Left lobe of liver (tissue), 2 donors: ENCODE data around the gene SV2C. TPM values are rescaled to one million over a fixed set of nuclear protein-coding genes. Genes with fewer than 3 reads are reported as not detected.
A peak's percentile ranks its signal among the peaks of the same experiment; 100 is the strongest.
"Not testable (repeated sequence)": the region's sequence is repeated elsewhere in the genome, so short reads cannot be mapped to it uniquely, and the experiment has no call there.

ENCODE experiments used
- ATAC-seq: fragments of 200-7000 bp; cut with Tn5 transposase; one replicate; pipeline ENCODE4 v1.9.1; 2020; ENCODE audit warnings: mild to moderate bottlenecking, moderate library complexity
- DNase-seq: peaks from one replicate; pipeline ENCODE4 v3.0.0-alpha.2; 2020; ENCODE audit warnings: low spot score
- total RNA-seq: library from RNA; stranded (reverse); gene quantifications from one replicate; pipeline ENCODE4 v1.2.1, GENCODE V29; 2021
- donor health status: DM: no; HTN: no; CAD: no; lungs with moderate emphysema.
- donor health status: DM: no; HTN: yes; CAD: no.

The SV2C gene
- total RNA-seq, 1 donor from 2014 or later = not detected

DNA sequence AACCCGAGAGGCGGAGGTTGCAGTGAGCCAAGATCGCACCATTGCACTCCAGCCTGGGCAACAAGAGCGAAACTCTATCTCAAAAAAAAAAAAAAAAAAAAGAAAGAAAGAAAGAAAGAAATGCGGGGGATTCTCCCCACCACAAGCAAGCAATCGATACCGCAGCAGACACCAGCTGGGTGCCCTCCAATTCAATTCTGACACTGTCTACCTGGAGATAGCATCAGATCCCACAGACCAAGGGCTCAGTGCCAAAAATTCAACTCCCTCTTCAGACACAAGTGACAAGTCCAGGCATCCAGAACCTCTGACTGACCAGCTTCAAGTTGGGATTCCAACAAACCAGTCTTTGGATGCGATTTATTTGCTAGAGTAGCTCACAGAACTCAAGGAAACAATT lies 286.5 kb downstream of the SV2C start:
- ATAC-seq, DNase-seq: not testable (repeated sequence)

DNA sequence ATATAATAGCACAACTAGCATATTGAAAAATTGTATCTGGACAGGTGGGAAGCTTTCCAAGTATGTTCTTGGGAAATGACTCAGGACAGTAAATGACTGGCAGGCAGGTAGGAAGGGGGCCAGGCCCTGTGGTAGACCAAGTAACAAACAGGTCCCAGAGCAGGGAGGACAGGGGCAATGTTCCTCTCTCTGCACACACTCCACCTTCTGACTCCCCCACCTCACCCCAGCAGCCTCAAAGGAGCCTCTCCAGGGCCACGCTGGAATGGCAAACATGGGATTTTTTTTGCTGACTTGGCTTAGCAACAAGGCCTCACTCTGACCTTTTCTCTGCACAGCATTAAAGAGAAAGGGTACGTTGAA lies 288.8 kb downstream of the SV2C start:
- peak; percentile 71 for ATAC-seq

GRCh38 chr5:76372323-76373054 lies 289.3 kb downstream of the SV2C start:
- peak; percentile 45 for DNase-seq
- peak; percentile 65 for ATAC-seq

More for the DNA sequence above, 288.8 kb downstream of the SV2C start:
- no peak for DNase-seq

- ATAC-seq (no peak), DNase-seq (no peak)
Observed at GRCh38 chr5:76376148-76376865, 293.1 kb downstream of the SV2C start.

DNA sequence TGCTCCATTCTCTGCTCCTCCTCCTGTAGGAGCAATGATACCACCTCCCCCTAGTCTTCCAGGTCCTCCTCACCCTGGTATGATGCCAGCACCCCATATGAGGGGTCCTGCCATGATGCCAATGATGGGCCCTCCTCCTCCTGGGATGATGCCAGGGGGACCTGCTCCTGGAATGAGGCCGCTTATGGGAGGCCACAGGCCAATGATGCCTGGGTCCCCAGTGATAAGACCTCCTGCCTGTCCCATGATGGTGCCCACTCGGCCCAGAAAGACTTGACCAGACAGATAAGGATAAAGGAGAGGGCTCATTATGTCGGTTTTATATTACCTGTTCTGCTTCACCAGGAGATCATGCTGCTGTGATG lies 293.7 kb downstream of the SV2C start:
- no peak for ATAC-seq

DNA sequence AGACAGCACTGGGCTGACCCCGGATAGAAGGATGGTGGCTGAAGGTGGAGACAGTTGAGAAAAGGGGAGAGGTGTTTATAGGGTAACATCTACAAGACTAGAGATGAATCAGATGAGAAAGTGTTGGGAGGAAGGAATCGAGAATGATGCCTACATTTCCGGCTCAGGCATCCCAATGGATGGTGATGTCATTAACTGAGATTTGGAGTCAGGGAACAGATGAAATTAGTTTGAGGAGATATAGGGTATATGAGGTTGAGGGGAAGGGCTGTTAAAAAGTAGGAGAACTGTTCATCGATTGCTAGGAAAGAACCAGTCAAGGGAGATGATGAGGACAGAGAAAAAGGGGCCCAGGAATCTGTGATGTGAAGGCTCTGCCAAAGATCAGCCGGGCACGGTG lies 295.2 kb downstream of the SV2C start:
- no peak for ATAC-seq
- DNase-seq = no peak

More for the DNA sequence above, 293.7 kb downstream of the SV2C start:
- no peak for DNase-seq

DNA sequence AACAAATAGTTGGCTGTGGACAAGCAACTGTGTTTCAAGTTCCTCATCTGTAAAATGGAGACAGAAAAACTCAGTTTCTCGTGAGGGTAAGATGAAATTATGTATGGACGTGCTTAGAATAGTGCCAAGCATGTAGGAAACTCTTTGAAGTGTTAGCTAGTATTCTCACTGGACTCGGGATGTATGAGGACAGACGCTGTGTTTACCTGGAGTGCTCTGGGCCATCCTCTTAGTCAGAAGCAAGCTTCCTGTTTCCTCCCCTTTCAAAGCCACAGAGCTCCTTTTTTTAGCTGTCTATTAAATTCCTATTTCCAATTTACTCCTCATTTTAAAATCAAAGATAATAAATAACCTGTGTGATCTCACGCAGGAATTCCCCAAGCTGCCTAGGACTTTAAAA lies 296.1 kb downstream of the SV2C start:
- DNase-seq (no peak), ATAC-seq (no peak)

DNA sequence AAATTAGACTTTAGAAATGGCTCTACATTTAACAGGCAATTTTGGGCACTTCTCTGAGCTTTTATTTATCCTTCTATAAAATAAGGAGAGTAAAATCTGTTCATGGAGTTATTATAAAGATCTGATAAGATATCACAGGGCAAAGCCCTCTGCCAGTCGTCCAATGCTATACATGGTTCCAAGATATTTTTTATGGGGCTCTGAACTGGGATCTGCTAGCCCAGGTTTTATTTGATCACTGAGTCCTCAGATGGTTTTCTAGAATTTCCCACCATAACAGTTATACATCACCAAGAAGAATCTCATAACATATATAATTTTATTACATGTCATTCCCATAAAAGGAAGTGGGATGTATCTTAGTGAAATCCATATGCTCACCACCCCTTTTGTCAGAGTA lies 296.7 kb downstream of the SV2C start:
- DNase-seq (no peak), ATAC-seq (no peak)

DNA sequence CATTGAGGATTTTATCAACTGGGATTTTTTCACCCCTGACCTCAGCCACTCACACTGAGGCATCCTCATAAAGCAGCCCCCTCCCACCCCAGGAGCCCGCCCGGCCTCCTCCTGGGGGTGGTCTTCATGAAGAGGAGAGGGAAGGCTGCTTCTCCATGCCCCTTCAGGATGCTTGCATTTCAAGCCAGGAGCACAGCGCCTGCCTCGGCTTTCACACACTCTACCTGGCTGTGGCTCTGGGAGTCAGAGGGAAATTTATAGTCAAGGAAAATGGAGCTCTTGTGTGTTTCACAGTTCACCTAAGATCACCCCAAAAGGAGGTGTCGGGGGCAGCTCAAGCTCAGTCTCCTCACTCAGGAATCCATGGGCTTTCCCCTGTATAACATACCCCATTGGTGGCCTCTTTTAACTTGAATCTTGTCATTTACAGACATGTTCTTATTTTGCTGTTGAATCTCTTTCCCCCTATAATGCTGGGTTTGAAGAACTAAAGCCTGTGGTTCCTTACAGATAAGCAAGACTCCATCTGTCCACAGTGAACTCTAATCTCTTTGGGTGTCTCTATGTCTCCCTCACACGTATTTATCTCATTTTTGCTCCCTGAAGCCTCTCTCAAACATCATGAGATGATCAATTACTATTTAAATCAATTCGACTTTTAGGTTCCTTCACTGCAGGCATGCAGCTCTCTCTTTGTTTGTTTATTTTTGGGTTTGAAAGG lies 297.3 kb downstream of the SV2C start:
- DNase-seq (no peak), ATAC-seq (no peak)

GRCh38 chr5:76383126-76383832 lies 300.1 kb downstream of the SV2C start:
- DNase-seq = no peak
- no peak for ATAC-seq

DNA sequence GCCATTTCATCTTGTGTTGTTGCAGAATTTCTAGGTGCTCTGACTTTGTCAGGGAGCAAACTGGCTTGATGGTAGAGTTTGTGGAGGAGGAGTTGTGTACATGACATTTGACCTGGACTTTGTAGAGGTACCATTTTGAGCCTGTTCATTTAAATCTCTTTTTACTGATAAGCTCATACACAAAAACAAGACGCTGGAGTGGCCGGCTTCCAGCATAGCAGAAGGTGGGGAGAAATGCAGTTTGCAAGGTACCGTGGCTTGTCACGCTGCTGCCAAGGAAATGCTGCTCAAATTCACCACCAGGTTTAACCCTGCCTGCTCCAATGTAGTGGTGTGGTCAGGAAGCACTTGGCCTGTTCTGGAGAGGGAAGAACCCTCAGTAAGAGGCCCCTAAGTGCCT lies 301.0 kb downstream of the SV2C start:
- ATAC-seq = peak; percentile 62

DNA sequence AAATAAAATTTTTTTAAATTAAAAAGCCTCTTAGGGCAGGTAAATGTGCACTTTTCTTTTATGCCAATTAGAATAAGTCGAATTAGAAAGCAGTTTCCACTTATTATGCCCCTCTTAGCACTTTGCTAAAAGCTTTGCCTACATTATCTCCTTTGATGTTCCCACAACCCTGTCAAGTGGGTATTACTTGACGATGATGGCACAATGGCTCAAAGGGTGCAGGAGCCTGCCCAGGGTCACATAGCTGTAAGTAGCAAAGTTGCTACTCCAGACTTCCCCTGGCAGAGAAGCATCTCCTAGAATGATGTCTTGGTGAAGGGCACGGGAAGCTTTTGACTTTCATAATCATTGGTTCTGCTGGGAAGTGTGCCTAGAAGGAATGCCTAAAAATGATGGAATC lies 301.5 kb downstream of the SV2C start:
- DNase-seq = no peak
- ATAC-seq = no peak

More for the DNA sequence above, 301.0 kb downstream of the SV2C start:
- DNase-seq = peak; percentile 52

GRCh38 chr5:76385540-76385939 lies 302.4 kb downstream of the SV2C start:
- DNase-seq (peak; percentile 58), ATAC-seq (peak; percentile 17)

DNA sequence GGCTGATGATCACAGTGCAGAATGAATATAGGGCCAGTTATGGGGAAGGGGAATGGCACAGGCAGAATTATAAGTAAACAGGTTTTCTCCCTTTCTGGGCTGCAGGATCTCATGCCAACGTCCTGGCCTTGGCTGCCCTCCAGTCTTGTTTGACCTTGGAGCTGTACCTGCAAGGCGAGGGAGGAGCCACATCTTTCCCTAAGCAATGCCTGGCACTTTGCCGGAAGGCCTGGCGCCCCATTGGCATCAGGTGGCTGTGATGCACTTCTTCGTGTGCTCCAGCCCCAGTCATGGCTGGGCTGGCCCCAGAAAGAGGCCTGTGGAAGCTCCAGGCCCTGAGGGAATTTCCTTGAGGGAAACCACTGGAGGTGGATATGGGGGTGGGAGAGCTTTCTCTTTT lies 303.2 kb downstream of the SV2C start:
- peak; percentile 65 for ATAC-seq
- peak; percentile 93 for DNase-seq

DNA sequence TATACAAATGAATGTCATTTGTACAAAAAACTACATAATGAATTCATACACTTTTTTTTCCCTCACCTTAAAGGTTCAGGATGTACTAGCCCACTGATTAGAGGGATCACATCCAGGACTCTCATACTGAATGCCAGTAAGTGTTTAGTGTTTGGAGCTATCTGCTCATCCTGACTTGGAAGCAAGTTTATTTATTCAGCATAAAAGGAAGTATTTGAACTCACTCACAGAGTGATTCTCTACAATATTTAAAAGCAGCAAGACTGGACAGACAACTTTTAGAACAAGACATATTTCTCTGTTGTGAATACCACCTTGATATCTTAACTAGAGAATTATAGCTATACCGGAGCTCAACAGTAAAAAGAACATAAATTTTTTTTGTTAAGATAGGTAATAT lies 305.1 kb downstream of the SV2C start:
- peak; percentile 23 for ATAC-seq
- no peak for DNase-seq

GRCh38 chr5:76388791-76389512 lies 305.8 kb downstream of the SV2C start:
- no peak for ATAC-seq
- DNase-seq = no peak

DNA sequence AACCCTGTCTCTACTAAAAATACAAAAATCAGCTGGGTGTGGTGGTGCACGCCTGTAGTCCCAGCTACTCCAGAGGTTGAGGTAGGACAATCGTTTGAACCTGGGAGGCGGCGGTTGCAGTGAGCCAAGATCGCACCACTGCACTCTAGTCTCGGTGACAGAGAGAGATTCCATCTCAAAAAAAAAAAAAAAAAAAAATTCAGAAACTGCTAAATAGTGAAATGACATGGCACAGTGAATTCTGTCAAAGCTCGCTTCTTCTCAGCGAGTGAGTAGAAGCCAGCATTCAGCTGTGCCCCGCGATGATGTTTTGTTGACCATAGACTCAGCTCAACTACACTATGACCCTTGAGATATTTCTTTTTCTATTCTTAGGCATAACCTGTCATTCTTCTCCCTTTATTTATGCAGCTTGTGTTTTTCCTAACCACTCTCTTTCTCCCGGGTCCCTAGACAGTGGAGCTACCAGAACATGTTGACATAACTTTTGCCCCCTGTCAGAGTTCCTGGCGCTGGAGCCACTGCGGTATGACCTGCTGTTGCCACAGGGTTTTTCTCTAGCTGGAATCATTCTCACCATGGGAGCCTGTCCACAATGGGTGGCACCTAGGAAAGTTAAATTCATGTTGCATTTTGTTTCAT lies 306.5 kb downstream of the SV2C start:
- ATAC-seq (peak; percentile 87), DNase-seq (peak; percentile 87)

- DNase-seq = no peak
Observed at GRCh38 chr5:76391014-76391413, 307.8 kb downstream of the SV2C start.

DNA sequence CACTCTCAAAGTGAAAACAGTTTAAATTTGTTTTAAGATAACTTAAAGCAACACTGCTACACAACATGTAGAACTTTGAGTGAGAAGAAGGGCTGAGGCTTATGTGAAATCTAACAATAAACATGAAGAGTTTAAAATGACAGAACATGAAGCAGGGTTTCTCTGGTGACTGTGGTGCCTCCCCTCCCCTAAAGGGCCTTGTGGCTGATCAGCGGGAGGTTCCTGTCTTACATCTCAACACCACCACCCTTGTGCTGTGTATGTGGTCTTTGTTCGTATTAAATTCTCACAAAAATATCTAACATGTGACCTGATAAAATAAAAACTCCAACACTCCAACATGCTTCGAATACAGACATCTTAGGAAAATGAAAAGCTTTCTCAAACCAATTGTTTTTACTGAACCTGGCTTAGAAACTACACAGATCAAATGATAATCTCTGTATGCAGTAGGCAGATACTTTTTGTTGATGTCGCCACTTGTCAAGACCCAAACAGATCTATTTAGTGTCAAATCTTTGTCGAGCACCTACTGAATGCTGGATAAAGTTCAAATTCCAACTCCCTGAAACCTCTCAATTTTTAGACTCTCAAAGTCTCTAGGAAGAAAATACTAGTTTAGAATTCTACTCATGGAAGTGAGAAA lies 310.0 kb downstream of the SV2C start:
- ATAC-seq (no peak), DNase-seq (no peak)

More at GRCh38 chr5:76391014-76391413, 307.8 kb downstream of the SV2C start:
- ATAC-seq = no peak
